Loucy (cell line): ENCODE results near the gene DMXL2.

Source experiments
- H2AFZ ChIP-seq: fragments of 200-600 bp; sonication (generic); 2 replicates; pipeline ENCODE4 v1.6.0; 2016; ENCODE audit warnings: antibody characterized with exemption, mild to moderate bottlenecking, low read length, moderate library complexity
- H3F3A ChIP-seq: fragments of 200-600 bp; 2 replicates; pipeline ENCODE4 v1.6.0; 2016; ENCODE audit warnings: antibody characterized with exemption, low read depth, mild to moderate bottlenecking
- H3K27me3 ChIP-seq: fragments of 200-600 bp; sonication (generic); 2 replicates; pipeline ENCODE4 v1.6.1; 2014; ENCODE audit warnings: low read length, mild to moderate bottlenecking; ENCODE audit not compliant: insufficient read depth, poor library complexity, severe bottlenecking
- H3K36me3 ChIP-seq: fragments of 200-600 bp; sonication (generic); 2 replicates; pipeline ENCODE4 v1.6.1; 2016; ENCODE audit warnings: low read length; ENCODE audit not compliant: insufficient read depth
- H3K4me1 ChIP-seq: fragments of 200-600 bp; sonication (generic); 2 replicates; pipeline ENCODE4 v1.5.1; 2014; ENCODE audit warnings: low read length, mild to moderate bottlenecking; ENCODE audit not compliant: insufficient read depth, poor library complexity, severe bottlenecking
- H3K4me2 ChIP-seq: fragments of 200-600 bp; sonication (generic); 2 replicates; pipeline ENCODE4 v1.6.0; 2014; ENCODE audit warnings: antibody characterized with exemption, low read length, low read depth, mild to moderate bottlenecking; ENCODE audit not compliant: poor library complexity, severe bottlenecking
- H3K4me3 ChIP-seq: fragments of 200-600 bp; sonication (generic); 2 replicates; pipeline ENCODE4 v1.5.1; 2014; ENCODE audit warnings: low read length, mild to moderate bottlenecking, mixed read lengths; ENCODE audit not compliant: poor library complexity, severe bottlenecking
- H3K79me2 ChIP-seq: fragments of 200-600 bp; sonication (generic); 2 replicates; pipeline ENCODE4 v1.6.1; 2014; ENCODE audit warnings: low read length; ENCODE audit not compliant: insufficient read depth
- H3K9ac ChIP-seq: fragments of 200-600 bp; sonication (generic); 2 replicates; pipeline ENCODE4 v1.6.0; 2014; ENCODE audit warnings: mild to moderate bottlenecking, low read depth, low read length, moderate library complexity; ENCODE audit not compliant: poor library complexity, severe bottlenecking
- H3K9me2 ChIP-seq: fragments of 200-600 bp; sonication (generic); replicated peaks from 2 replicates; pipeline ENCODE4 v1.6.1; 2016; ENCODE audit warnings: low read depth, low read length, mixed read lengths
- H3K9me3 ChIP-seq: fragments of 200-600 bp; sonication (generic); 2 replicates; pipeline ENCODE4 v1.6.1; 2014; ENCODE audit warnings: mild to moderate bottlenecking, antibody characterized with exemption, low read length, low read depth; ENCODE audit not compliant: insufficient read depth
- H4K20me1 ChIP-seq: fragments of 200-600 bp; sonication (generic); 2 replicates; pipeline ENCODE4 v1.6.0; 2014; ENCODE audit warnings: antibody characterized with exemption, low read length, mild to moderate bottlenecking; ENCODE audit not compliant: insufficient read depth, poor library complexity, severe bottlenecking
- CTCF ChIP-seq: fragments of 200-600 bp; sonication (generic); conservative IDR thresholded peaks from 2 replicates; pipeline ENCODE4 v1.5.1; 2014; ENCODE audit warnings: mild to moderate bottlenecking, antibody characterized with exemption, low read length
- EZH2phosphoT487 ChIP-seq: fragments of 200-600 bp; IDR thresholded peaks from 2 replicates; pipeline ENCODE4 v1.6.1; 2018; ENCODE audit warnings: antibody characterized with exemption, mild to moderate bottlenecking, moderate library complexity, borderline replicate concordance

DMXL2 gene

GRCh38 chr15:51600114-51600513 is 22.5 kb downstream of the DMXL2 start:
- H3K27me3 ChIP-seq = no peaks in the 10 kb centered on the region
- no peak overlapping the region for H3K4me3 ChIP-seq
- no peaks in the 10 kb centered on the region for H3K36me3 ChIP-seq
- no peak for TF ChIP-seq CTCF
- TF ChIP-seq EZH2phosphoT487 = no peak
- no peak overlapping the region for H3K4me2 ChIP-seq
- H3K4me1 ChIP-seq = peaks cover 11% of the 10 kb centered on the region
- H4K20me1 ChIP-seq = no peaks in the 10 kb centered on the region
- no peaks in the 10 kb centered on the region for H3K9me3 ChIP-seq
- H3K79me2 ChIP-seq = peaks cover 34% of the 10 kb centered on the region; the same call in 1 of the 2 replicates
- H2AFZ ChIP-seq = no peak overlapping the region
- no peak overlapping the region for H3K9ac ChIP-seq
- no peaks in the 10 kb centered on the region for H3K9me2 ChIP-seq
- H3F3A ChIP-seq = no peaks in the 10 kb centered on the region; the same call in 1 of the 2 replicates

- no peak overlapping the region for H3K4me3 ChIP-seq
- no peaks in the 10 kb centered on the region for H3F3A ChIP-seq
- no peak overlapping the region for H3K9ac ChIP-seq
- H2AFZ ChIP-seq = no peak overlapping the region
- no peaks in the 10 kb centered on the region; the same call in 1 of the 2 replicates for H3K36me3 ChIP-seq
- H3K79me2 ChIP-seq = peaks cover 12% of the 10 kb centered on the region
- TF ChIP-seq CTCF (0 out of 2 replicates have a peak, but pooled peaks have one; percentile 11), EZH2phosphoT487 (no peak)
- peaks cover 3% of the 10 kb centered on the region; the same call in 1 of the 2 replicates for H3K9me3 ChIP-seq
- no peaks in the 10 kb centered on the region for H3K27me3 ChIP-seq
- H3K4me2 ChIP-seq = no peak overlapping the region
- no peaks in the 10 kb centered on the region for H3K4me1 ChIP-seq
- H4K20me1 ChIP-seq = no peaks in the 10 kb centered on the region
- H3K9me2 ChIP-seq = no peaks in the 10 kb centered on the region
These were observed 32.5 kb downstream of the DMXL2 start for GRCh38 chr15:51589881-51590568.

GRCh38 chr15:51588966-51589365 is 33.6 kb downstream of the DMXL2 start:
- peaks cover 3% of the 10 kb centered on the region; the same call in 1 of the 2 replicates for H3K9me3 ChIP-seq
- TF ChIP-seq EZH2phosphoT487 (no peak), CTCF (no peak)
- H3K79me2 ChIP-seq = peaks cover 12% of the 10 kb centered on the region
- no peaks in the 10 kb centered on the region for H3K9me2 ChIP-seq
- no peaks in the 10 kb centered on the region for H3K4me1 ChIP-seq
- no peak overlapping the region for H2AFZ ChIP-seq
- no peak overlapping the region for H3K9ac ChIP-seq
- H3F3A ChIP-seq = no peaks in the 10 kb centered on the region
- H3K36me3 ChIP-seq = no peaks in the 10 kb centered on the region; the same call in 1 of the 2 replicates
- H3K4me3 ChIP-seq = no peak overlapping the region
- no peaks in the 10 kb centered on the region for H4K20me1 ChIP-seq
- no peak overlapping the region for H3K4me2 ChIP-seq
- no peaks in the 10 kb centered on the region for H3K27me3 ChIP-seq
